Measurements from ENCODE around the gene RAB38. TPM values are rescaled to one million over a fixed set of nuclear protein-coding genes. Genes with fewer than 3 reads are reported as not detected.

Gene RAB38
- total RNA-seq, 1 experiment from 2014 or later = 18.7 TPM

- Histone ChIP-seq H3K79me1 (ENCODE audit: insufficient read depth, low read depth, low read length, poor library complexity, severe bottlenecking) (no peaks in the 10 kb centered on the region), H3K18ac (ENCODE audit: insufficient read length, low read depth, low read length) (no peak overlapping the region), H4K5ac (ENCODE audit: insufficient read length, low read depth, low read length) (no peak overlapping the region), H4K91ac (ENCODE audit: insufficient read length, low read depth, low read length) (no peak overlapping the region), H3K23ac (ENCODE audit: insufficient read length, low read depth, low read length) (no peak overlapping the region), H2AFZ (ENCODE audit: low read length) (no peak overlapping the region), H3K79me2 (ENCODE audit: insufficient read depth, low read length) (no peaks in the 10 kb centered on the region), H3K23me2 (ENCODE audit: insufficient read length, low read depth, low read length, poor library complexity, severe bottlenecking) (peaks cover 13% of the 10 kb centered on the region), H3K9ac (ENCODE audit: extremely low read depth, insufficient read length, low read length) (no peak overlapping the region), H3K4ac (ENCODE audit: low read depth, low read length) (no peak overlapping the region), H2BK12ac (ENCODE audit: insufficient read length, low read depth, low read length) (no peak overlapping the region), H2BK5ac (ENCODE audit: insufficient read length, low read length) (no peak overlapping the region), H3K27me3 (ENCODE audit: insufficient read depth, low read length) (no peaks in the 10 kb centered on the region), H2BK20ac (ENCODE audit: low read depth, low read length, poor library complexity, severe bottlenecking) (no peak overlapping the region), H2BK120ac (ENCODE audit: low read depth, low read length, poor library complexity, severe bottlenecking) (no peak overlapping the region), H3K14ac (ENCODE audit: insufficient read depth, low read length) (no peak overlapping the region), H3K27ac (ENCODE audit: insufficient read length, low read depth, low read length) (no peak overlapping the region), H3K56ac (ENCODE audit: insufficient read length, low read depth, low read length) (no peak overlapping the region), H2BK15ac (ENCODE audit: low read depth, low read length) (no peak overlapping the region), H3K9me3 (ENCODE audit: control insufficient read depth, low read depth, low read length) (no peaks in the 10 kb centered on the region), H3T11ph (ENCODE audit: low read length) (no peak overlapping the region), H4K8ac (replicated peaks; ENCODE audit: insufficient read length, low read depth, low read length) (no peak overlapping the region), H4K20me1 (ENCODE audit: control insufficient read depth, insufficient read depth, insufficient read length) (no peaks in the 10 kb centered on the region), H2AK5ac (ENCODE audit: insufficient read length, low read length) (no peak overlapping the region), H3K4me1 (ENCODE audit: insufficient read depth, low read length) (peaks cover 2% of the 10 kb centered on the region; the same call in 1 of the 2 replicates), H3K4me2 (ENCODE audit: insufficient read depth, insufficient read length, low read length) (no peak overlapping the region)
- peaks cover 28 to 30% of the 10 kb centered on the region in 2 experiments for H3K4me1 Mint-ChIP-seq
- H3K27ac Mint-ChIP-seq = no peak overlapping the region
- no peak for DNase-seq
- H3K4me3 Mint-ChIP-seq = no peak overlapping the region
- WGBS (ENCODE audit: extremely low coverage, insufficient read length, low lambda C conversion rate) = no CpG with 5 or more reads among the region's 4 CpGs
- no peak for TF ChIP-seq CTCF (conservative IDR thresholded peaks at IDR 0.05)
- H3K36me3 Mint-ChIP-seq (ENCODE audit: insufficient read depth in 1 of 3, low read depth in 3 of 3) = no peaks in the 10 kb centered on the region
- no peaks in the 10 kb centered on the region for H3K9me3 Mint-ChIP-seq
- peaks cover 3% of the 10 kb centered on the region for H3K27me3 Mint-ChIP-seq (ENCODE audit: low read depth)
These were observed 2.9 kb upstream of the RAB38 start for GRCh38 chr11:88178191-88178590.

Data from H9 (cell line).